DMS114 treated with DMSO at 0.1 percent for 48 hours (cell line): Measurements from ENCODE around the gene LOXL1.

ENCODE experiments used
- DNase-seq: peaks from one replicate; lab custom pipeline; 2025; ENCODE audit not compliant: unreplicated experiment; lab: John Stamatoyannopoulos, UW

LOXL1 gene

DNA sequence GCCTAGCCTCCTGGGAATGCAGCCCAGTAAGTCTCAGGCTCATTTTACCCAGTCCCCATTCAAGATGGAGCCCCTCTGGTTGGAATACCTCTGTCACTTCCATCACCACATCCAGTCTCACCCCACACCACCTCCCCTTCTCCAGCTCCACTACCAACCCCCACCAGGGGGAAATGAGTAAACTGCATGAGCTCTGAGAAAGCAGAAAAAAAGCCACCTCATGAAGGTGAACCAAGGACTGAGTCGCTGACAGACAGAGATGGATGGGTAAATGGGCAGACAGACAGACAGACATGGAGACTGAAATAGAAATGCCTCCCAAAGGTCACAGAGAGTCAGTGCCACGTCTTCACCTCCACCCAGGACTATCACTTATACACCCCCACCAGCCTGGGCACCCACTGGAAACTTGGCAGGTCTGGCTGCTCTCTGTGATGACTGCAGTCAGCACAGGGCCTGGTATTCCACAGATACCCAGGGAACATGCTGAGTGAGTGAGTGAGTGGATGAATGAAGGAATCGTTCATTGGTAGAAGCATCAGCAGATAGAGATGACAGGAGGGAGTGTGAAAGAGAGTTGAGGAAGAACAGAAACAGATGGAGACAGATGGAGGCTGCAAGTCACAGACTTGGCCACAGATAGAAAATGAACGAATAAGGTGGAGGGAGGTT lies 4.9 kb upstream of the LOXL1 start:
- no peak for DNase-seq

DNA sequence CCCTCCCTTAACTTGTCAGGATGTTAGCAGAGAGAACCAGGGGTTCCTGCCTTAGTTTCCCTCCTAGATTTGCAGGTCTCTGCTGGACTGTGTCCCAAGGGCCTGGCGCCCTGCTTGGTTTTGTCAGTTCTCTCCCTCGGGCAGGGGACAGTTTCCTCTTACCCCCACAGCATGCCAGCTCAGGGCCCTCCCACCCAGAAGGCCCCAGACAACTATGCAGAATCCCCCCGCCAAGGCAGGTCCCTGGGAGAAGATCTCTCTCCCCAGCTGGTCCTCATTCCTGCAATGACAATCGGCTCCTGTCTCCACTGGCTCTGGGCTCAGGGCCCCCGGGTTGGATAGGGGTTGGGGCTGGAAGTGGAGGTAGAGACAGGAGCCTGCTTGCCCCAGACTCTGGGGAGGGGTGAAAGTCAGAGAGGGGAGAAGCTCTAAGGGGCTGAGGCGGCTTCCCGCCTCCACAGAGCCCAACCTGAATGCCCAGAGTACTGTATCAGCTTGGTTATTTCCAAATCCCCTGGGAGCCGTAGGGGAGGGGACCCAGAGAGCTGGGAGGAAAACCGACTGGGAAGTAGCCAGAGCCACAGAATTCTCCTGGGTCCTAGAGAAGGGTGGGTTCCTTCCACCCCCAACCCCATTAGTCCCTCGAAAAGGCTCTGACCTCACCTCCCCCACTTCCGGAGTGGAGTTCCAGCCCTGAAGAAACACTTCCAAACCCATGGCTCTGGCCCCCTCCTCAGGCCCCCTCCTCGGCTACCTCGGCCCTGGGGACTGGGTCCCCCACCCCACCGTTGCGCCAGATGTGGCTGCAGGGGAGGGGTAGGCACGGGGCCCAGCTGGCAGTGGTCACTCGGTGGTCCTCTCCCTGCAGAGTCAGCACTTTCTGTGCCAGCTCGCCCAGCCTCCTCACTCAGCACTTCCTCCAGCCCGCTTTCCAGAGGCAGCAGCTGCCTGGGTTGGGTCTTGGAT lies 3.8 kb upstream of the LOXL1 start:
- DNase-seq, result no peak

DNA sequence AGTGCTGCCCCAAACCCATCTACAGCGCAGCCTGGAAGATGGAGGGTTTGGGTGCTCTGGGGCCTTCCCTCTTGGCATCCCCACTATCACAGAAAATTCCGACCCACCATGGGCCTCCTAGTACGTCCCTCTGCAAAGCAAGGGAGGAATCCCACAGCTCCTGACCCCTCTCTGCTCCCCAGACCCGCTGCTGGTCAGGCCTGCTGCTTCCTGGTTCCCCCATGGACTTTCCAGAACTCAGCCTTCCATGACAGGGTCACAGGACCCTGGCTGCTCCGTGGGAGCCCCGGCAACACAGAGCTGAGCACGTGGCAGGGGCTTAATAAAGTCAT lies 3.1 kb upstream of the LOXL1 start:
- no peak for DNase-seq

DNA sequence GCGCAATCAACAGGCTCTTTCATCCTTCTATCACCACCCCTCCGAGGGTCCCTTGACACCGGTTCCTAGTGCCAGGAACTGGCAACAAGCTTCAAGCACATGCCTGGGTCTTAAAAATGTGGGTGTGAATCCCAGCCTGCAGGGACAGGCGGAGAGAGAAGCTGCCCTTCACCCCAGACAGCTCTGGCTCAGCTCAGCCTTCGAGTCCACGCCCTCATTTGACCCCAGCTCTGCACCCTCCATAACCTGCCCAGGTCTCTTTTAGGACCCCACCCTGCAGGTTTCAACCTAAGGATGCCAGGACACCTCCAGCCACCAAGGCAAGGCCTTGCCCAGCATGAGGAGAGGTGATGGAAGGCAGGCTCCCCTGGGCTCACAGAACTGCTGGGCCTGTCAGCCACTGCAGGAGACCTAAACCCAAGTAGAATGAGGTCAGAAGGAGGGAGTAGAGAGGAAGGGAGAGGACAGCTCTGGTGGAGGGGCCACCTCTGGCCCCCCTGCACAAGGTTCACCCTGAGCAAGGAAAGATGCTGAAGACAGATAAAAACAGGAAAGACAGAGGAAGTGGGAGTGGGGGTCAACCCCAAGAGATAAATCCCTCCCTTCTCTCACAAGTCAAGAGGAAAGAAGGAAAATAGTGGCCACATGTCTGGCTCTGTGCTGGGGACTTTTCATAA lies 2.6 kb upstream of the LOXL1 start:
- no peak for DNase-seq

DNA sequence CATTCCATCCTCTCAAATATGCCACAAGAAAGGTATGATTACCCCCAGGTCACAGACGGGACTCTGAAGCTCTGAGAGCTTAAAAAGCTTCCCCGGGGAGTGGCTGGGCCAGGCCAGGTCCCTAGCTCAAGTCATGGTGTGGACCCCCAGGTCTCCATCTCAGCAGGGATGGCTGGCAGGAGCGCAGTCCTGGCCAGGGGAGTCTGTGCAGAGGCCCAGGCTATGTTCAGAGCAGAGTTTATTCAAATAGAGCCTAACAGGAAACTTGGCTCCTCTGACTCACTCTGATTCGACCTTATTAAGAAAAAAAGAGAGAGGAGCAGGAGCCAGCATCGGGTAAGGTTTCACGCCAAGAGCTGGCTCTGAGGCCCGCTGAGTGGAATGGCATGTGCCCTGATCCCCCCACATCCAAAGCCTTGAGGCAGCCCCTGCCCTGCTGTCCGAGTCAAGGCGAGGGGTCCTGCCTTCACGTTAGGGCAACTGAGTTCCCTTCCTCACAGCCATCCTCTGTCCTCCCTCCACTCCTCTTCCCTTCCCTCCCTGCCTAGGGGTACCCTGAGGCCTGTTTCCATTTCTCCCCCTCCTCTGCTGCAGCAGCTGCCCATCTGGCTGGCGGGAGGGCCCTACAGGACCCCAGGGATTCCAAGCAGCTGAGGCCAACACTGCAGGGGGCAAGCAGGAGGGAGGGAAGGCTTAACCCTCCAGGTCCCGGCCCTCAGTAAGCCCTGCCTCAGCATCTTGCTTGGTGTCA lies 1.9 kb upstream of the LOXL1 start:
- DNase-seq, result no peak

DNA sequence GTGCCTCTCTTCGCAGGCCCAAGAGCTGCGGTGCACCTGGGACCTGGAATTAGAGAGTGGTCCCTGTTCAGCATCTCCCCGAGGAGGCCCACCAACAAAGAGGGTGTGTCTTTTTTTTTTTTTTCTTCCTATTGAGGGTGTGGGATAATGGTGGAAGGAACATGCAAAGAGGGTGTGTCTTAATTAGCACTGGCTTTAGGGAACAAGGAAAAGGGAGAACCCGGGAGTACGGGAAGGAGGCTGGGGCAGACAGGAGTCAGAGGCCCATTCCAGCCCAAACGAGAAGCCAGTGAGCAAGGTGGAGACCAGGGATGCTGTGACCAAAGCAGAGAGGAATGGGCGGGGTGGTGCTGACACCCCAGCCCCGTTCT lies 429 bp upstream of the LOXL1 start:
- DNase-seq, result no peak

DNA sequence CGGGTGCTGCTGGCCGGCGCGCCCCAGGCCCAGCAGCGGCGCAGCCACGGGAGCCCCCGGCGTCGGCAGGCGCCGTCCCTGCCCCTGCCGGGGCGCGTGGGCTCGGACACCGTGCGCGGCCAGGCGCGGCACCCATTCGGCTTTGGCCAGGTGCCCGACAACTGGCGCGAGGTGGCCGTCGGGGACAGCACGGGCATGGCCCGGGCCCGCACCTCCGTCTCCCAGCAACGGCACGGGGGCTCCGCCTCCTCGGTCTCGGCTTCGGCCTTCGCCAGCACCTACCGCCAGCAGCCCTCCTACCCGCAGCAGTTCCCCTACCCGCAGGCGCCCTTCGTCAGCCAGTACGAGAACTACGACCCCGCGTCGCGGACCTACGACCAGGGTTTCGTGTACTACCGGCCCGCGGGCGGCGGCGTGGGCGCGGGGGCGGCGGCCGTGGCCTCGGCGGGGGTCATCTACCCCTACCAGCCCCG lies 777 bp downstream of the LOXL1 start:
- no peak for DNase-seq

DNA sequence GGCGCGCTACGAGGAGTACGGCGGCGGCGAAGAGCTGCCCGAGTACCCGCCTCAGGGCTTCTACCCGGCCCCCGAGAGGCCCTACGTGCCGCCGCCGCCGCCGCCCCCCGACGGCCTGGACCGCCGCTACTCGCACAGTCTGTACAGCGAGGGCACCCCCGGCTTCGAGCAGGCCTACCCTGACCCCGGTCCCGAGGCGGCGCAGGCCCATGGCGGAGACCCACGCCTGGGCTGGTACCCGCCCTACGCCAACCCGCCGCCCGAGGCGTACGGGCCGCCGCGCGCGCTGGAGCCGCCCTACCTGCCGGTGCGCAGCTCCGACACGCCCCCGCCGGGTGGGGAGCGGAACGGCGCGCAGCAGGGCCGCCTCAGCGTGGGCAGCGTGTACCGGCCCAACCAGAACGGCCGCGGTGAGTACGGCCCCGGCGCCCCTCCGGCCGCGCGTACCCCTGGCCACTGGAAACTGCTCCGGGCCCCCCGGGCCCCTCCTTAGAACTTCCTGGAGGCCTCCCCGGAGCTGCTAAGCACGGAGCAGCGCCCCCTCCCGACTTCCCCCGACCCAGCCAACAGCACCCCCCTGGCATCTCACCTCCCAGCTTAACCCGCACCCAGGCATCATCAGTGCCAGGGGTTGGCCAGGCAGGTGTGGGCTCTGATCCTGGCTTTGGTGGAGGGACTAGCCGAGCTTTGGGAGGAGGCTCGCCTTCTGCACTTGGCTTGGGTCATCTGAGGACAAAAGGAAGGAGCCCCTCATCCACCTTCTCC lies 1.4 kb downstream of the LOXL1 start:
- DNase-seq, result peak; percentile 37

DNA sequence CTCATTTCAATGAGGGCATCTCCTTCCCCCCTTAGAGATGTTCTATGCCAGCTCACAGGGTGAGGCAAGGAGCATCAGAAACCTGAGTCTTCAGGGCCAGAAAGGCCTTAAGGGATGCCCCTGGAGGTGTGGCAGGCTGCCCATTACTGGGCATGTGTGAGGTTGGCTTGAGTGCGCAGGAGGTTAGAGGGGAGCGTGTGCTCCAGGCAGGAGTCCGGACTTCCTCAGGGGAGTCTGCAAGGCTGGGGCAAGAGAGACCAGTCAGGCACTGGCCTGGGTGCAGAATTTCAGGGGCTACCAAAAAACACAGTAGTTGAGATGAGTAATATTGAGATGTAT lies 1.9 kb downstream of the LOXL1 start:
- DNase-seq, result no peak

DNA sequence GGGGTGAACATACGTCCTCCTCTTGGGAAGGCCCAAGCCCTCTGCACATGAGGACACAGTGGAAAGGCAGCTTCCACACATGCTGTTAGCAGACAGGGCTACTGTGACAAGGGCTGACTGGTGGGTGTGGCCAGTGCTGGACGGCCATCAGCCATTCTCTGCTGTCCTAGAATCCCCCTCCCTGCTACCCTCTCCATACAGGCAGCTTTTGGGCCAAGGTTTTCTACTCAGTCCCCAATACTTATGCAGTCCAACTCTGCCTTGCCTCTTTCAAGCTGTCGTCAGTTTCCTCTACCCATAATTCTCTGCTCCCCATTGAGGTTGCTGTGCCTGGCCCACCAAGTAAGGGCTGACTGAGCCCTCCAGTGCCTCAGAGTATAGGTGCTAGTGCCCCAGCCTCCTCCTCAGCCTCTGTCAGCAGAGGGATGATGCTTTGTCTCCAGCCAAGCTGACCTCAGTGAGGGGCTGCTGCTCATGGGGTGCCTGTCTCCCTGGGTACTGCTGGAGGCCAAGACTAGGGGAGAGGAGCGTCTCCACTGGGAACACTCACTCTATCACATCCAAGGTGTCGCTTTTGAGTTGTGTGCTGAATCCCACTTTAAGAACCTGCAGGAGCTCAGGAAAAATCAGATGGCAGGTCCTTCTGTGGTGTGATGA lies 2.8 kb downstream of the LOXL1 start:
- no peak for DNase-seq

DNA sequence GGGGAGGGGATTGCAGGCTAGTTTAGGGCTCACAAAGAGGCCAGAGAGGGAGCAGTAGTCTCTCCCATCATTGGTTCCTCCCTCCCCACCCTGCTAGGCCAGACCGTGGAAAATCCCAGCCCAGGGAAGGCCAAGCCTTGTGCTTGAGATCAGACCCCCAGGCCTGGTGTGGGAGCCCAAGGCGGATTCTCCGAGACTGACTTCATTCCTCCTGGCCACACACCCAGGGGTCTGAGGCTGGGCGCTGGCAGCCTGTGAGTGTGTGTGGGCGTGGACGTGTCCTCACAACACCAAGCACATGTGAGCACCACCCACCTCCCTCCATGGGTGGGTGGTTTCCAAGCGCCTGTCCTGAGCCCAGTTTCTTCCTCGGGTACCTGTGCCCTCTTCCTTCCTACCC lies 4.1 kb downstream of the LOXL1 start:
- no peak for DNase-seq

DNA sequence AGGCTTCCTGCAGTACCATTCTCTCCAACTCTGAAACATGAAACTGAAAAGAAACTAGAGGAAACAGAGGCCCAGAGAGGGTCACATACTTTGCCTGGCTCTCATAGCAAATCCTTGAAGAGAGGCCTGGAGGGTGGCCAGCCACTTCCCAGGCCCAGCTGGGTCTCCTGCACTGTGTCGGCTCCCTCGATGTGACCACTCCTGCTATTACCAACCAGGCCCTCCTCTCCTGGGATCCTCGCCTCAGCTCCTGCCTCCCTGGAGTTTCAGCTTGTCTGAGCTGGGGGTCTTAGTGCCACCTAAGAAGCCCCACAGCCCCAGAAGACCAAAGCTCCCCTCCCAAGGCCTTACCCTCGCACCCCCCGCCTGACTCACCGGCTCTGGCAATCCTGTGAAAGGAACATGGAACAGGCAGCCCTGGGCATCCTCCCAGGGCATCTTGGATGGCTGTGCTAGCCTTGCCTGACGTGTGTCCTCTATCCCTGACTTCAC lies 4.6 kb downstream of the LOXL1 start:
- no peak for DNase-seq

DNA sequence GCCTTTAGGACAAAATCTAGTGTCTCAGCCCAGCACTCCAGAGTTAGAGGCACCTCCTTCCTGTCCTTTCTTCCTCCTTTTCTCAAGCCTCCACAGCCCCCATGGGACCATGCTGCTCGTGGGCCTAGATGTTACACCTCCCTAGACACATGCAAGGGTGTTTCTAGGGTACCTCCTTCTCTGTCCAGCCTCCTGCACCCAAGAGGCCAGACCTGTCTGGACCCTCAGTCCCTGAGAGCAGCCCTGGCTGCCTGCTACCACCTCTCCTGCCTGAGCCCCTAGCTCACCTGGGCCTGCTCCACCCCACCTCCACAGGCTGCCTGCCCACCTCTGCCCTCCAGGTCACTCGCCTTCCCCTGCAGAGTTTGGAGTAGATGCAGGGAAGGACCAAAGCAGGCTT lies 5.2 kb downstream of the LOXL1 start:
- no peak for DNase-seq

DNA sequence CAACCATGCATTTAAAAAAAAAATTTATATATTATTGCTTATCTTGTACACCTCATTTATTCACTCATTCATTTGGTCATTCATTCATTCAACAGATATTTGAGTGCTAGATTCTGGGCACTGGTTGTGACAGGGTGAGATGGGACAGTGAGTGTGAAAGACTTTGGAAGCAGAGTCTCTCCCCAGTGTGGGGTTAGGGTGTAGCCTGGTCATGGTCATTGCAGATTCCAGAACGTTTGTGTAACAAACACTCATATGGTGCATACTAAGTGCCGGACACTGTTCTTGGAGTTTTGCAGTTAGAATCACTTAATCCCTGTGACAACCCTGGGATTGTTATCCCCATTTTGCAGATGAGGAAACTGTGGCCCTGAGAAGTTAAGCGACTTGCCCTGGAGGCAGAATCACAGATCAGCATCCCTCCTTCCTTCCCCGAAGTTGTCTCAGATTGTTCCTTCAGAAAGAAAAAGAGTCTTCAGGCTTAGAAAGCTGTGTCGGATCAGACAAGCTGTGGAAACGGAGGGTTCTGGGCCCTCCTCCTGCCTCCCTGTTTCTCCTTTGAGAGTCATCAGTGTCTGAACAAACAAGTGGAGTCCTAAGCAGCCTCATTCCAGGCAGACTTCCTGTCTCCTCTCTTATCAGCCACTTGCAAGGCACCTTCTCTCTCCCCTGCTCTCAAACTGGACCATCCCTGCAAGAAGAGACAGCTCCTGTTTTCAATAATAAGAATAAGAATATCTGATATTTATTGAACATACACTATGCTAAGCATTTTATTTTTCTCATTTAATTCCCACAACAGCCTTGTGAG lies 6.3 kb downstream of the LOXL1 start:
- no peak for DNase-seq

DNA sequence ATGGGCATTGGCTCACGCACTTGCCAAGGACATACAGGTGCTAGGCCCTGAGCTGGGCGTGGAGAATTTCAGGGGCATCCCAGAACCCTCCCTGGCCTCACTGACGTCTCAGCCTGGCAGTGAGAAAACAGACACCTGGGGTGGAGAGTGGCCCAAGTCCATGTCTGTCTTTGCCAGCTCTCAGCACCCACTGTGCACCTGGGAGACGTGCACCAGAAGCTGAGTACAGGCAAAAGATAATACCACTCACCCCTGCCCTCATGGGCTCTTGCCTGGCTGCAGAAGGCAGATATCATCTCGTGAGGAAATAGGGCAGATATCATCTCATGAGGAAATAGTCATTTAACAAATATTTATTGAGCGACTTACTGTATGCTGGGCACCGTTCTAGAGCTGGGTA lies 8.0 kb downstream of the LOXL1 start:
- no peak for DNase-seq

DNA sequence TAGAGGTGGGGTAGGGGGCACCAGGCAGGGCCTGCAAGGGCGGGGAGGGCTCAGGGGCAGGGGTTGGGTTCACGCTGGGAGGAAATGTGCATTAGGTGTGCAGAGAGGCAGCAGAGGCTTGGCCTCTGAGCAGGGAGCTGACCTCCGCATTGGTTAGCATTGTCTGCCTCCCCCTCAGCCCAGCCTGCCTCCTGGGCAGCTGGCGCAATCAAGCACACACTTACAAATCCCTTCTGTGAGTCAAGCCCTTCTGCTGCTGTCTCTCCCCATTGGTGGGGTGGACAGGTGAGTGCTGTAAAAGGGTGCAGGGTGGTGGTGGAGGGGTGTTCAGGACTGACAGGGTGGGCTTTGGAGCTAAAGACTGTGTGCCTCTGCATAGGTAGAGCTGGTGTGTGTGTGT lies 9.3 kb downstream of the LOXL1 start:
- DNase-seq, result no peak

DNA sequence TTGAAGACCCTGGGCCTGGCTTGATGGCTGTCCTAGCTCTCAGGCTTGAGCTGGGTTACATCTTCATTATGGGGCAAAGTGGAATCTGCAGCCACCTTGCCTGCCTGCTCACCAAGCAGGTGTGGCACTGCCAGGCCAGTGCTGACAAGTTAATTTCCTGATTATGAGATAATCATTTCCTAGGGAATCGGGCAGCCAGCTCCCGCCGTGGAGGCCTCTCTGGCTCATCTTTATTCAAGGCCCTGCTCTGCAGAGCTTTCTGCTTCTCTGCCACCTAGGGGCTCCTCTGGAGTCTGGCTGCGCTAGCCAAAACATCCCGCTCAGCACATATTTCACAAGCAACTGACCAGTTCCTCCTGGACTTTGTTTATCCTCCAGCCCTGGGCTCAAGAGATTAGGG lies 9.9 kb downstream of the LOXL1 start:
- DNase-seq, result no peak

DNA sequence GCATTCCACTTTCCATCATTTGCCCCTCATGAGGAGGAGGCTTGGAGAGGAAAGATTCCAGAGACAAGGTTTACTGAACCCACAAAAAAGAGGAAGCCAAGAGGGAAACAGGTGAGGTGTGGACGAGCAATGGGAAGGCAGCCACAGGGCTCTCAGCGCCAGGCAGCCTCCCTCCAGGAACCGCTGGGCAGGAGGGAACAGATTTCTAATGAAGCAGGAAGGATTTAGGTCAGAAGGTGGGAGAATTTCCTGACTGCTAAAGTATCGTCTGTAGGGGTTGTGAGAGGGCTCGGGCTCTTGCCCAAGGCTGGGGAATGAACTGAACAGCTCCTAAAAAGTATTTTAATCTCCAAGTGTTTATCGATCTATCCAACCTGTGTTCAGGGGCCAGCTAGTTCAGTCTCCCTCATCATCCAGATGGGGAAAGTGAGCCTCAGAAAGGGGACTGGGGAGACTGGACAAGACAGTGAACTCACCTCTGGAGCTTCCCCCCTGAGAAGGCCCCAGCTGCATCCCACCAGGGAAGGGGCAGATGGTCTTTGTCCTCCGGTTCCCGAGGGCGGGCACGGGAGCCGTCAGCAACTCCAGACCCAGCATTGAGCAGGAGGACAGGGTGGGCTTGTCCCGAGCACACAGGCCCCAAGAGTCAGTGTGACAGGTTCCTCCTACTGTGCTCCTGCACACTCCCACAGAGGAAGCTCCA lies 10.5 kb downstream of the LOXL1 start:
- no peak for DNase-seq

DNA sequence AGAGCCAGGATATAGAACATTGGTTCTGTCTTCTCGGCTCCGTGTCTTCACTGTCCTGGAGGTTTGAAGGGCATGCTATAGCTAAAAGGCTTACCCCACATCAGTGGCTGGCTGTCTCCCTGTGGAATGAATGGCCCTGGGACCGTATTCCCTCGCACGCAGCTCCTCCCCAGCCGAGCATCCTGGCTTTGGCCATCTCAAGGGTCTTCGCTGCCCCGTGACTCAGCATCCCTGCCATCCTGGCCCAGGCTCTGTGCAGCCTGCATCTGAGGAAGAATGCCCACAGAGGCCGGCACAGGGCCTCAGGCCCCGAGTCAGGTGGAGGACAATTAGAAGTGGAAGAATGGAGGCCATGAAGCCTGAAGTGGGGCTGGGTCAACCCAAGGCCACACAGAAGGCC lies 11.0 kb downstream of the LOXL1 start:
- DNase-seq, result no peak
